Putamen (tissue), 1 donor: Measurements from ENCODE around the gene FFAR2.
"Not testable (repeated sequence)": the region's sequence is repeated elsewhere in the genome, so short reads cannot be mapped to it uniquely, and the experiment has no call there.

Experiments
- DNase-seq: peaks from one replicate; pipeline ENCODE4 v3.0.0-alpha.2; 2016; ENCODE audit warnings: low spot score

Gene FFAR2

DNA sequence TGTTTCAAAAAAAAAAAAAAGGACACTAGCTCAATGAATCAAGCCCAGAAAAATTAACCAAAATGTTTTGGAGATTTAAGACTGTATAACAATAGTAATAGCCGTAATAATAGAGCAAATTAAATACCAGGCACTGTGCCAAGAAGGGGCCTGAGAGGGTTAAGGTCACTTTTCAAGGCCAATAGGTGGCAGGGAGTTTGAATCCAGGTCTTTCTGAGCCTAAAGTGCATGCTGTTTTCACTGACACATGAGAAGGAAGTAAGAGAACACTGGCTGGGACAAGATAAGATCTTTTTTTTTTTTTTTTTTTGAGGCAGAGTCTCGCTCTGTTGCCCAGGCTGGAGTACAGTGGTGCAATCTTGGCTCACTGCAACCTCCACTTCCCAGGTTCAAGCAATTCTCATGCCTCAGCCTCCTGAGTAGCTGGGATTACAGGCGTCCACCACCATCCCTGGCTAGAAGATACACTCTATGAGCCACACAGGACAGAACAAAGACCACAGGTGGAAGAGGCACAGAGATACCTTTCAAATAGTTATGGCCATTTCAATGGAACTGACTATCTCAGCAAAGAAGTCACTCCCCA, 7.7 kb downstream of the FFAR2 start:
- no peak for DNase-seq

DNA sequence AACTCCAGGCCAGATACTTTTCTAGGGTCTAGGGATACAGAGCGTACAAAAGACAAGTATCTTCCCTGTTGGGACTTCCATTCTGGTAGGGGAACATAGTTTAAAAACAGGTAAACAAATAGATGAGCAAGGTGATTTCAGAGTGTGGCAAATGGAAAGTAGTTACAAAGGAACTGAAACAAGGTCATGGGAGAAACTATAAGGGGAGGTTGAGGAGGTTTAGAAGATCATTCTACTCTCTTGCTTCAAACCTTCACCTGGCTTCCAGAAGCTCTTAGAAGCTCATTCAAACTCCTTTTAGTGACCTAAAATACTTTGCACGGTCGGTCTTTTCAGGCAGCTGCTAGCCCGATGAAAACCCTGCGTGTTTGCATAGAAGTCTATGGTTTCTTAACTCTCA, 9.1 kb downstream of the FFAR2 start:
- DNase-seq: no peak

DNA sequence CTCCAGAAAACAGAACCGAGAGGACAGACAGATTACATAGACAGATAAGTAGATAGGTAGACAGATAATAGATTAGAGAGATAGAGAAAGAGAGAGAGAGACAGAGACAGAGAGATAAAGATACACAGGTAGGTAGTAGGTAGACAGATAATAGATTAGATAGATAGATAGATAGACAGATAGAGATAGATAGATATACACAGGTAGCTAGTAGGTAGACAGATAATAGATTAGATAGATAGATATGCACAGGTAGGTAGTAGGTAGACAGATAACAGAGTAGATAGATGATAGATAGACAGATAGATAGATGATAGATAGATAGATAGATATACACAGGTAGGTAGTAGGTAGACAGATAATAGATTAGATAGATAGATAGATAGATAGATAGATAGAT, 10.1 kb downstream of the FFAR2 start:
- no peak for DNase-seq

DNA sequence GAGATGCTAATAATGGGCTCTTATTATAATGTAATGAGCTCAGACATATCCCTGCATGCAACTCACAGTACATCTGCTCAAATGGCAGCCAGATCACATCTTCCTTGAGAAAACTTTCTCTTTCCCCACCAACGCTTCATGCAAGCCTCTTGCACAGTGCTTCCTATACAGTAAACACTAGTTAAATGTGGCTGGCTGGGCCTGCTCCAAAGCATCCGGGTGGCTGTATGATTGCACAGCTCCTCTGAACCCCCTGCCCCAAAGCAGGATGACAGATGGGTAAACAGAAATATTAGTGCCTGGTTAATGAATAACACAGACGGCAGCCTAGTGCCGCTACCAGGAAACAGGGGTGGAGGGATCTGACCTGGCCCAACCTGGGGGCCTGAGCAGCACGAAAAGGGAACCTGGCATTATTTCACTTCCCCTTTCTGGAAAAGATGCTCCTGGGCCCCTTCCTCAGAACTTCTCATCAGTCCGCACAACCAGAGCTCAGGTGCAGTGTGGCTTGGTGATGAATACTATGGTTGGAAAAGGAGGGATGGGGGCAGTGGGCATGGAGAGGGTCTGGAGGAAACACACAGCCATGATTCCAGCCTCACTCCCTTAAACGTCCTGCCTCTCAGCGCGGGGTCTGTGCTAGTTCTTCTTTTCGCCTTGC, 10.8 kb downstream of the FFAR2 start:
- no peak for DNase-seq

DNA sequence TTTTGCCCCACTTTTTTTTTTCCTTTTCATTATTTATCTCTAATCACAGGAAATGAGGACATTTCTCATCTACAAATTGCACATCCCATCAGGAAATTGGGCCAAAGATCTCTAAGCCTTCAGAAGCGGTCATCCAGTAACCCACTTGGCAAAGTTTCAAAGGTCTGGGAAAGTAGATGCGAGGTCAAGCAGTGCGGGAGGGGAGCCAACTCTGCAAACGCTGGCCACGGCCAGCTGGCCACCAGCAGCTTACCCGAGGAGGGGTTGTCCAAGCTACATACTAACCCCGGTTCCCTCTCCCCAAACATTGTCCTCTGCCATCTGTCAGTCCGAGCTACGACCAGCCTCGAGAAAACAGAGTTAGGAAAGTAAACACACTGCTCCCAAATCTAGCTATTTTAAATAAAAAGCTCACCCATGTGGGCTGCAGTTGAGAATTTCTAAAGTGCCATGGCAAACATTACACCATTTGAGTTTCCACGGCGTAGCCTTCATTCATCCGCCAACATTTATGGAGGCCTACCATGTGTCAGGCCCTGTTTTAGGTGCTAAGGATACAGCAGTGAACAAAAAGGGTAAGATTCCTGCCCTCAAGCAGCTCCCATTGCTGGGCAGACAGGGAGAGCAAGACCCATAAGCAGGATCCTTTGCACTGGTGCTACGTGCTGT, 11.5 kb downstream of the FFAR2 start:
- DNase-seq: no peak

DNA sequence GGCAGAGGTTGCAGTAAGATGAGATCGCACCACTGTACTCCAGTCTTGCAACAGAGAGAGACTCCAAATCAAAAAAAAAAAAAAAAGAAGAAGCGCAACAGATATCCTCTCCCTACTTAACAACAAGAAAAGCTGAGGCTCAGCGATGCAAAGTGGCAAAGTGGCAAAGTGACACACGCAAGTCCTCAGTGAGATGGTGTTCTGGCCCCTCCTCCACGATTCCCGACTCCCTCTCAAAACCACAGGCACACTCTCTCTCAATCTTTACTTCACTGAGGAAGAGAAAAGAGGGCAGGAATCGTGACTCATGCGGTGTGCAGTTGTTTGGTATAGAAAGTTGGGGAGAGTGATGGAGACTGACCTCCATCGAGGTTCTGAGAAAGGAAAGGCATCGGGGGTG, 12.6 kb downstream of the FFAR2 start:
- no peak for DNase-seq

DNA sequence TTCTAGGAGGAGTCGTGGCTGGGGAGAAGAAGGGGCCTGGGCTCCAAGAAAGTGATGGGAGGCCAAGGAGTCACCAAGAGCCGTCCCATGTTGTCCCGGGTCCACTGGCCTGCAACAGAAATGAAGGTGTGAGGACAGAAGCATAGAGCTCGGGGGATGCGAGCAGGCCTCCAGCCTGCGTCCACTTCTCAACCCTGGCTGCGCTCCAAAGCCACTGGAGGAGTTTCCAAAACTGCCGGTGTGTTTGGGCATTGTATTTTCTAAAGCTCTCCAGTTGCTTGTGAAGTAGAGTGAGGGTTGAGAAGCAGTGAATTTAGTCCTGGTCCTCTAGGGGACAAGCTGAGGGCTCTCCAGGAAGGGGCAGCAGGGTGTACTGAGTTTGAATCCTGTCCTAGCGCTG, 13.0 kb downstream of the FFAR2 start:
- no peak for DNase-seq

DNA sequence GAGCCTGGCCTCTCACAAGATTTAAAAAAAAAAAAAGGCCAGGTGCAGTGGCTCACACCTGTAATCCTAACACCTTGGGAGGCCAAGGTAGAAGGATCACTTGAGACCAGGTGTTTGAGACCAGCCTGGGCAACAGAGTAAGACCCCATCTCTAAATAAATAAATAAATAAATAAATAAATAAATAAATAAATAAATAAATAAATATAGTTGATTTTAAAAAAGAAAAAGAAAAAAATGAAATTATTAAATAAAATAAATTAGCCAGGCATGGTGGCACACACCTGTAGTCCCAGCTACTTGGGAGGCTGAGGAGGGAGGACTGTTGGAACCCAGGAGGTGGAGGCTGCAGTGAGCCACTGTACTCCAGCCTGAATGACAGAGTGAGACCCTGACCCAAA, 13.7 kb downstream of the FFAR2 start:
- not testable (repeated sequence) for DNase-seq

DNA sequence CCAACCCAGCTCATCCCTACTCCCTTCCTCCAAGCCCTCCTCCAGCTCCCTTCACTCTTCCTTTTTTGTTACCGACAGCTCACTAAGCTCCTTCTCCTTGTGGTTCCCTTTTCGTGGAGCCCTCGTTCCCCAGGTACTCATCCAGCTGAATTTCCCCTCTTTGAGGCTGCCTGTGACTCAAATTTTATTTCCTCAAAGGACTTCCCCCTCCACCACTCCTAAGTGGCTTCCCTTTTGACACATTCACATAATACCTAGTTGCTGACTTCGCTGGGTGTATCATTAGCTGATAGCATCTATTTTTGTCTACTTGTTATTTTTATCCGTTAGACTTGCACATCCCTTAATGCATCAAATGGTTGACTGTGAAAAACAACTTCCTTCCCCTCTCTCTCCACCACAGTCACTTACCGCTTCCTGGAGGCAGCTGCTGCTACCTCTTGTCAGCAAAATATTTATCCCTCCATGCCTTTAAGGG, 14.5 kb downstream of the FFAR2 start:
- peak; percentile 38 for DNase-seq

DNA sequence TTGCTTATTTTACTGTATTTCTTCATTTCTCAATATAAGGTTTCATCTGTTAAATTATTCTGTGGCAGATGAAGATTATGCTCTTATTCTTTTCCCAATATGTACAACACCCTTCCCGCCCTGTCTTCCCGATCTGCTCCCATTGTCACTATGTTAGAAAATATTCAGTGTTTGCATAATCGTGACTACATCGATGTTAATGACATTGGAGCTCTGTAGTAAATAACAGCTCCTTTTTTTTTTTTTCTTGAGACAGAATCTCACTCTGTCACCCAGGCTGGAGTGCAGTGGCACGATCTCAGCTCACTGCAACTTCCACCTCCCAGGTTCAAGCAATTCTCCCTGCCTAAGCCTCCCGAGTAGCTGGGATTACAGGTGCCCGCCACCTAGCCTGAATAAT, 14.9 kb downstream of the FFAR2 start:
- DNase-seq: not testable (repeated sequence)

DNA sequence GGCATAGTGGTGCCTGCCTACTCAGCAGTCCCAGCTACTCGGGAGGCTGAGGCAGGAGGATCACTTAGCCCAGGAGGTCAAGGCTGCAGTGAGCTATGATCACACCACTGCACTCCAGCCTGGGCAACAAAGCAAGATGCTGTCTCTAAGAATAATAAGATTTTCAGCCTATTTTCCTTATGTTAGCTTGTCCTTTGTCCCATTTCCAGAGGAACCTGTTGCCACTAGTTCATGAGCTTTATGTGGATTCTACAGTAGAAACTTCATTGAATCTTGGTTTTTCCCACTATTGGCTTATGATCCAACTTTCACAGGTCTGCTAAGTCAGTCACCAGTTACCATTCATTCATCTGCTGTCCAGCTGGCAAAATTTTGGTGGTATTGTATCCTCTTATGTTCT, 18.2 kb downstream of the FFAR2 start:
- DNase-seq: no peak

DNA sequence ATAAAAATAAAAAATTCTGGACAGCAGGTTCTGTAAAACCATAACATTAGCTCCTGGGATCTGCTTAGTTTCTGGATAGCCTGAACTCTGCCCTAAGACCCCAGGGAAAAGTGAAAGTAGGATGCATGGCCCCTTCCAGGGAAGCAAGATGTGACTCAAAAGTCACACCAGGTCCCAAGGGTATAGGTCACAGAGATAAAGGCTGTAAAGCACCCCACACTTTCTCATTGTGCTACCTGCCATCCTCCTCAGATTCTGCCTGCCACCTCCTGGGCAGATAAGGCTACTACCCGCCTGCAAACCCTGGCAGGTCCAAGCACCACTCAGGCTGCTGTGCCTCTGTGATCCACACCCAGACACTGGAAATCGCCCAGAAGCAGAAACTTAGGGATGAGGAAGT, 20.6 kb downstream of the FFAR2 start:
- no peak for DNase-seq

DNA sequence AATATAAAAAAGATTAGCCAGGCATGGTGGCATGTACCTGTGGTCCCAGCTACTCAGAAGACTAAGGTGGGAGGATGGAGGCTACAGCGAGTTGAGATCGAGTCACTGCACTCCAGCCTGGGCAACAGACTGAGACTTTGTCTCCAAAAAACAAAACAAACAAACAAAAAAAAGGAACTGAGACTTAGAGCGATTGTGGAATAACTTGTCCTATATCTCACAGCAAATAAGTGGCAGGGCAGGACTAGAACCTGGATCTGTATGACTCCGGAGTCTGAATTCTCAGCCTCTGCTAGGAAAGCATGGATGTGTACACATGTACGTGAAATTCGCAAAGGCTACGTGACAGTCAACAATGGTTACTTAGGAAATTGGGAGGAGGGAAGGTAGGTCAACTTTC, 22.1 kb downstream of the FFAR2 start:
- DNase-seq: no peak

DNA sequence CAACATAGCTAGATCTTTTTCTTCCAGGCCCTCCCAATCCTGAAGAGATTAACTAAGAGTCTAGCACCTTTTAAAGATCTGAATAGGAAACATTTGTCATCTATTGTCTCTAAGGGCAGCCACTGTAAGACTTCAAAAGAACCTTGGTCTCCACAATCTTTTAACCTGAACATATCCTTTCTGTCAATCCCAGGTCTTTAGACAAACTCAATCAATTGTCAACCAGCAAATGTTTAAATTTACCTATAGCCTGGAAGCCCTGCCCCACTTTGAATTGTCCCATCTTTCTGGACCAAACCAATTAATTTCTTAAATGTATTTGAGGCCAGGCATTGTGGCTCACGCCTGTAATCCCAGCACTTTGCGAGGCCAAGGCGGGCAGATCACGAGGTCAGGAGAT, 23.0 kb downstream of the FFAR2 start:
- not testable (repeated sequence) for DNase-seq

DNA sequence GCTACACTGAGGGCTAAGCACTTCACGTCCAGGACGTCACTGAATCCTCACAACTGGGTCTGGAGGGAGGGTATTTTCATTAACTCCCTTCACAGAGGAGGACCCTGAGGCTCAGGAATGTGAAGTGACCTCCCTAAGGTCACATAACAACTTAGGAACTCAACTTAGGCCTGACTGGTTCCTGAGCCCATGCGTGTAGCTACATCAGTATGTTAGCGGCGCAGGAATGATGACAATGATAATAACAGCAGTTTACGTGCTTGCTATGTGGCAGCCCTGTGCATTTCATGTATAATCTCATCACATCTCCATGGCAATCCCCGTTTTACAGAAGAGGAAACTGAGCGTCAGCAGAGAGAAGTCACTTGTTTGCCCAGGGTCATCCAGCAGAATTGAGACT, 23.9 kb downstream of the FFAR2 start:
- no peak for DNase-seq

DNA sequence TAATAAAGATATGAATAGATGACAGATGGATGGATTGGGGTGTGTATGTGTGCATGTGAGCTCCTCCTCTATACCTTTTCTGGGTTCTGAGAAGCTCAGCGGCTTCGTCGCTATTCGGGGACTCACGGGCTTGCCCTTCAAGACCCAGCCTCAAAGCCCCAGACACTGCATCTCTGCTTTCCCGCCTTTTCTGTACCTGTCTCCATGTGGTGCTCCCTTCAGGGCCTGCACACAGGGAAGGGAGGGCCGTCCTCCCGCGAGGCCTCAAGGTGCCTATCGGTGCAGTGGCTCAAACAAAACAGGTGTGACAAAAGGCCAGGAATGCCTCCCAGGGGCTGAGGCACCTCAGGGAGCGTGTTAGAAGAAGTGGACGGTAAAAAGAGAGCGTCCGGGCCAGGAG, 26.0 kb downstream of the FFAR2 start:
- DNase-seq: no peak

DNA sequence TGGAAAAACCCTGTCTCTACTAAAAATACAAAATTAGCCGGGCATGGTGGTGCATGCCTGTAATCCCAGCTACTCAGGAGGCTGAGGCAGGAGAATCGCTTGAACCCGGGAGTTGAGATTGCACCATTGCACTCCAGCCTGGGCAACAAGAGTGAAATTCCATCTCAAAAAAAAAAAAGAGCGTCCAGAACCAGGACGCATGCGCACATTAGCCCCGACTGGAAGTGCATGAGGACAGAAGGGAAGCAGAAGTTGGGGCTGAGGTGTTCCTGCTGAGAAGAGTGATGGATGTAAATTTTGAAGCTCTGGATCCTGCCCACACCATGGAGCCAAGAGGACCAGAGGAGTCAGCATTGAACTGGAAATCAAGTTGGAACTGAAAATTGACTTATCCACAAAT, 26.5 kb downstream of the FFAR2 start:
- not testable (repeated sequence) for DNase-seq

DNA sequence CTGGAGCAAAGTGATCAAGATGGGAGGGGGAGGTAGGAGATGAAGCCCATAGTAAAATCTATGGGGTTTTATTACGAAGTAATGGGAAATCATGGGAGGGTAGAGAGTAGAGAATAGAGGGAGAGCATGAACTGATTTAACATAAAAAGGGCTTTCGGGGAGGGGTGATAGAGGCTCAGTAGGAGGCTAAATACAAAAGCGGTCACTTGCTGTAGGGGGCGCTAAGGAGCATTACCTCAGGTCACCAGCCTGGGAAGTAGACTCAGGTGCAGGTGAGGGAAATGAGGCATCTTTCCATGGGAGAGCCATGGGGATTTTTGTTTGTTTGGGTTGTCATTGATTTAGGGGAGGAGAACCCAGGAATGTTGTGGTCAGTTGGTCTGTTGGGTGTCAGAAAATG, 28.1 kb downstream of the FFAR2 start:
- DNase-seq: no peak

DNA sequence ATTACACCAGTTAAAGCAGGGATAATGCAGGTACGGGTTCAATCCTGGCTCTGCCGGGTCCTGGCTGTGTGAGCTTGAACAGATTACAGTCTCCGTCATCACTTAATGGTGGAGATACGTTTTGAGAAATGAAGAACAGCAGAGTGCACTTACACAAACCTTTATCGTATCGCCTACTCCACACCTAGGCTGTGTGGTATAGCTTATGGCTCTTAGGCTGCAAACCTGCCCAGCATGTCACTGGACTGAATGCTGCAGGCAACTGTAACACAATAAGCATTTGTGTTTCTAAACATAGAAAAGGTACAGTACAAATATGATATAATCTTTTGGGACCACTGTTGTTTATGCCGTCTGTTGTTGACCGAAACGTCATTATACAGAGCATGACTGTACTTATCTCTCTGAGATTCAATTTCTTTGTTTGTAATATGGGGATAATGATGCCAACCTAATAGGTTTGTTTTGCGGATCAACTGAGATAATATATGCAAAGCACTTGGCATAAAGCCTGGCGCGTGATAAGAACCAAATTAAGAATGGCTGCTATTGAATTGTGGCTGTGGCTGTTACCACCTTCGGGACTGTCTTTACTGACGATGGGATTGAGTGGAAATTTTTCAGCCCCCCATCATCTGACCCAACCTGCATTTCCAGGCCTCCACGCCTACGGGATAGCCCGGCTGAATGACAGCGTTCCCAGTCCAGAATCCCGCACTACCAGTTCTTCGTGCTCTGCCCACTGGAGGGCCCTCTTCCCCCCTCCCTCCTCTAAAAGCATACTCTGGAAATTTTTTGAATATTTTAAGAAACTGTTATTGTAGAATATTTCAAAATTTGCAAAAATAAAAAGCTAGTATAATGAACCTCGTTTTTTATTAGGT, 31.0 kb downstream of the FFAR2 start:
- DNase-seq: no peak

DNA sequence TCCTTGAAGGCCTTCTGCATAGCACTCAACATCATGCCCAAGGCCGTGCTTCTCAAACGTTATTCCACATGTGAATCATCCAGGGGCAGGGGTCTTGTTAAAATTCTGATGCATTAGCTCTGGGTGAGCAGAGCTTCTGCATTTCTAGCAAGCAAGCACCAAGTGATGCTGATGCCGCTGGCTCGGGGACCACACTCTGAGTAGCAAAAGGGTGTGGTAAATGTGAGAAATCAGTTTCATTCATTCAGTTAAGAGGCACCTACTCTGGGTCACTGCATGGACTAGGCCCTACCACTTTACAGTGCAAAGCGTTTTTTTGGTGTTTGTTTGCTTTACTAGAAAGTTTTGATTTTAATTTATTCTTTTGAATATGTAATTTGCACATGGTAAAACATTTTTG, 35.0 kb downstream of the FFAR2 start:
- DNase-seq: no peak

DNA sequence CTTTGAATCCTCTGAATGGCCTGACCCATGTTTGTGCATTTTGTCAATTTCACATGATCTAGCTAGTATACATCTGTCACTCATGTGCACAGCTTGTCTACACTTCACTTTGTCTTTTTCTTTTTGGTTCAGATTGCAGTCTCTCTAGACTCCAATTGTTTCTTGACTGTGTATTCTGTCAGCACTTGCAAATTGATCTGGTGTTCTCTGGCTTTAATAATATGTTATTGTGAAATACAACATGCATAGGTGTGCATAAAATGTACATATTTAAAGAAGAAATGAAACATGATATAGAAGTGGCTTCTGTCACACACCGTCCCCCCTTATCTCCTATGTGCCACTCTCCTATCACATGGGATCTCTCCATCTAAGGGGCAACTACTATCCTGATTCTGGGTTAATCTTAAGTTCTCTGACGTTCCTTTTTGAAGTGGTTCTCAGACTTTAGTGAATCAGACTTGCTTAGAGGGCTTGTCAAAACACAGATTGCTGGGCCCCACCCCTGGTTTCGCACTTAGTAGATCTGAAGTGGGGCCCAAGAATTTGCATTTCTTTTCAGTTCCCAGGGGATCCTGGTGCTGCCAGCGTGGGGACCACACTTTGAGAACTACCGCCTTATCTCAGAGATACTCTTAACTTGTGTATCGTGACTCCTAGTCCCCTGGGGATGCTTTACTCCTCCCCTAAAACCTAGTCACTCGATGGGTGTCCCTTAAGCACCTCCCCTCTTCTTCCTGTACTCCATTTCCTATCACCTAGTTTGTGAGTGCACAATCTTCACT, 36.4 kb downstream of the FFAR2 start:
- no peak for DNase-seq

DNA sequence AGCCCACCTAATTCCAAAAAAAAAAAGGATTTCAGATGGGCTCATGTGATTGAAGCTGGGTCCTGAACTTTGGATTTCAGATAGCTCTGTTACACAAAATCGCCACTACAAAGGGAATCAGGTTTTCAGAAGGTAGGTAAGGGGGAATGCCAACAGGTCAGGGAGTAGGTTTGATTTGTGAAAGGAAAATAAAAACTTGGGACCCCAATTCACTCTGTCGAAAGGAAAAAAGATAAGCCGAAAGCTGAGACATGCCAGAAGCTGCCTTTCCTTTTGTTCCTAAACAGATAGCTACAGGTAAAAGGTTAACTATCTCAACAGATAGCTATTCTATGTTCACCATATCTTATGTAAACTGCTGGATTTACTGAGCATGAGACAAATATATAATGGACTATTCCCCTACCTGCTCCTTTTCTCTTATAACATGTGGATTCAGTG, 38.2 kb downstream of the FFAR2 start:
- DNase-seq: no peak
